Activated CD4-positive, alpha-beta T cell treated with anti-CD3 and anti-CD28 coated beads for 4 hours (primary cell): ENCODE results near the gene UVRAG.

Source experiments
- DNase-seq, 2 donors: peaks; one replicate each; pipeline ENCODE4 v3.0.0-alpha.2; 2020

The UVRAG gene

DNA sequence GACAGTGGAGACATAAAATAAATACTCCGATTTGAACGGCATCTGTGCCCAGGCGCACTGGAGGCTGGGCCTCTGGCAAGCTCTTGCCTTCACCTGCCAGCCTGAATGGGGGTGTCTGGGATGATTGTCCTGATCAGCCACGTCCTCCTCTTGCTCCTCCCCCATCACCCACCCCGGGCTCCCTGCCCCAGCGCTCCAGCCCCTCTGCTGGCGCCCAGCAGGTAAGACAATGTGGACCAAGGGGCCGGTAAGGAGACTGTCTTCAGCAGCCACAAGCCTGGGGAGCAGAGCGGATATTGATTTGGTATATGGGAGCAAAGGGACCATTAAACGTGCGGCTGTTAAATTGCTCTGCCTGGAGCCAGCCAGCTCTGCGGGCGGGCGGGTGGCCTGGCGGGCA, 366.4 kb downstream of the UVRAG start:
- no peak for DNase-seq

DNA sequence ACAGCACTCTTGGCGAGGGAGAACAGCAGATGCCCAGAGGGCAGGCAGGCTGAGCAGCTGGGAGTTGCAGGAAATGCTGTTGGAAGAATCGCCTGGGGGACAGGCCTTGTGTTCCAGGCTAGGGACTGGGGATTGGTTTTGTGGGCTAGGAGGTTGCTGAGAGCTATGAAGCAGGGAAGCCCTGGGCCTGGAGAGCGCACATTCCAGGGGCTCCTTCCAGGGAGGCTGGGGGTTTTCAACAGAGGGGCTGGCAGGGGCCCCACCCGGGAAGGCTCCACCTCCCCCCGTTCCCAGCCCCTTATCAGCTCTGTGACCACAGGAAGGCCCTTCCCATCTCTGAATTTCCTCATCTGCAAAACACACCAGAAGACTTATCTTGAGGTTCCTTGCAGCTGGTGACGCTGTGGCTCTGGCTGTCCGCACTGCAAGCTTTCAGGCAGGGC, 369.6 kb downstream of the UVRAG start:
- DNase-seq, result no peak

DNA sequence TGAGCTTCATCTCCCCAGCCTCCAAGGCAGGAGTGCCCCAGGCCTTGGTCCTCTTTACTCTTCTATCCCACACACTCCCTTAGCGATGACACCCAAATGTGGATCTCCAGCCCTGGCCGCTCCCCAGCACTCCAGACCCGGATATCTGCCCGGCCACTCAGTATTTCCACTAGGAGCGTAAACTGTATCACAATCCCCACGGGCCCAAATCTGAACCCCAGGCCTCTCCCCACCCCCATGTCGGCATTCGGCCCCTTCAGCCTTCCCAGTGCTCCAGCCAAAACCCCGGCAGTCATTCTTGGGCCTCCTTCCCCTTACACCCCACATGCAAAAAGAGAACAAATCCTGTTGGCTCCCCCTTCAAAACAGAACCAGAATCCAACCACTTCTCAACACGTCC, 370.5 kb downstream of the UVRAG start:
- DNase-seq, result no peak

DNA sequence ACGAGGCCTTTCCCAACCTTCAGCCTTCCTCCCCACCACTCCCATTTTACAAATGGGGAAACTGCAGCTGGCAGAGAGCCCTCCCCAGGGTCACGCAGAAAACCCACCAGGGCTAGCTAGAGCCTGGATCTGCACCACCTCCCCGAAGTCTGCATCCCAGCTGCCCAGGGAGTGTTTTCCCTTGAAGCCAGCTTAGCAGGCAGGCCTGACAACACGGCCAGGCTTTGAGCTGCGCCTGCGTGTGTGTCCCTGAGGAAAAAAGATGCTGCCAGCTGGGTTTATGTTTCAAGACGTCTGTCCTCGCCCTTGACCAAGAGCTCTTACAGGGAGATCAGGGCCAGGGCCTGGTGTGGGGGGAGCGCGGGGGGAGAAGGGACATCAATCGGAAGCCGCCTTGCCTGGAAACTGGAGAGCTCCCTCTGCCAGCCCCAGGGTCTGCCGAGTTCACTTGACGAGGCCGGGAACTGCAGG, 371.0 kb downstream of the UVRAG start:
- no peak for DNase-seq

DNA sequence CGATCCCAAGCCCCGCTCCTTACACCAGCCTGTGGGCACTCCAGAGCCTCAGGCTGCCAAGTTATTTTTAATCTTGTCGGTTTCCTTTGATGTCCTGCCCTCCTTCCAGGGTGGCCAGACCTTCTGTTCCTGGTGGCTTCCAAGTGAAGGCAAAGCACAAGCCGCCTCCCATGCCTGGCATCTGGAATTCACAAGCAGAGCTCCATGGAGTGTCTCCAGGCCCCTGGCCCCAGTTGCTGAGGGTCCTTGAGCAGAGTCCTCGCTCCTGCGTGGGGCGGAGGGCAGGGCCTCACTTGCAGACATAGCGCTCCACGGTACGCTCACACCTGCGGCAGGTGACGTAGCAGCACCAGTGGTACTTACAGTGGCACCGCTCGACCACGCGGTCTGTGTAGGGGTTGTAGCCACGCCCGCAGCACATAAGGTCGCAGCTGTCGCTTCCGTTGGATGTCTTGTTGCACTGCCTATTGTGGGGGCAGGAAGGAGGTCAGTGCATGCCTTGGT, 371.8 kb downstream of the UVRAG start:
- DNase-seq, result no peak

DNA sequence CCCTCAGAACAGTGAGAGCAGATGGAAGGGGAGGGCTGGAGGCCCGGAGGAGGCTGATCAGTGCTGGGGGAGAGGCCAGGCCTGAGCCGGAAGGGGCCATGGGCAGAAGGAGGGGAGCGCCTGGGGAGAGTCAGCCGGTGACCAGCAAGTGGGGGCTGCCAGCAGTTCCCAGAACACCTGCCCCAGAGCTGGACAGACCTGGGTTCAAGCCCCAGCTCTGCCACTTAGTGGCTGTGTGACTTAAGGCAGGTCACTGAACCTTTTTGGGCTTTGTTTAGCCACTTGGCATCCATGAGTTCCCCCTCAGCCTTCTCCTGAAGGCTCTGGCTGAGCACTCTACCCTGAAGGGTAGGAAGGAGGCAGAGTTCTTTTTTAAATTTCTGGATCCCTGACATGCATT, 373.9 kb downstream of the UVRAG start:
- DNase-seq, result no peak

DNA sequence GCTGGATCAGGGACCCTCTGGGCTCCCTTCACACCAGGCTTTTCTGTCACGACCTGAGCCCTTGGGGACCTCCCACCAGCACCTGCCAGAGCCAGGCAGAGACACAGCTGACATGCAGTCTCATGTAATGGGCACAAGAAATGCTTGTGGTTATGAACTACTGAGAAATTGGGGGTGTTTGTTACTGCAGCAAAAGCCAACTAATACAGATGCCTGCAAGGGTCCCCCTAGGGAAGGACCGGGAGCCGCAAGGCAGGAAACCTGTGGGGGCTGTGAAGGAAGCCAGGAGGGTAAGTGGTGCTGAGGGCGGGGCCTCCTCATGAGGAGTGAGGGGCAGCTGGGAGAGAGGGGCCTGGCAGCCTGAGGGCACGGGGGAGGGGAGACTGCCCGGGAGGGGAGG, 374.7 kb downstream of the UVRAG start:
- no peak for DNase-seq

DNA sequence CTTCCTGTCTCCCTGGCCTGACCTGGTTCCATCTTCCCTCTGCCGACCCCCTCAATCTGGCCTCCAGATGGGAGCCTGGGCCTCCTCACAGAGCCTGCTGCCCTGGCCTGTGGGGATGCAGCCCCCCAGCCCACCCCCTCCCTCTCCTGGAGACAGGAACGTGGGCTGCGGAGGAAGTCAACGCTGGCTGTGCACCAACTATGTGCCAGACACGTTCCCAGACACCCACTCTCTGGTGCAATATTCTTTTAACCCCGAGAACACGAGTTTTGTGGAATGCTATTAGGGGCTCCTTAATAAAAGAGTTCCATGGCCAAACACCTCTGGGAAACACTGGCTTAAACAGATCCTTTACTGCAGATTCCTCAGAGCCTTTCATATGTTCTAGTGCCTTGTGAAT, 375.4 kb downstream of the UVRAG start:
- DNase-seq, result no peak
